HCT116 (cell line): ENCODE measurements around the gene OTOG. TPM values are rescaled to one million over a fixed set of nuclear protein-coding genes. Genes with fewer than 3 reads are reported as not detected.

Experiments
- ATAC-seq: fragments of 200-7000 bp; cut with Tn5 transposase; 2 replicates; pipeline ENCODE4 v1.9.1; 2020; ENCODE audit warnings: mild to moderate bottlenecking, moderate library complexity
- BruUV-seq: library from RNA; stranded (reverse); fragments of 400-500 nt; replicated peaks from 2 replicates; lab custom pipeline; 2021; lab: Mats Ljungman, UMichigan
- CTCF ChIA-PET: fragments of 300-600 bp; sonication (Branson Sonifier 250); formaldehyde crosslinking; loops from one replicate; lab custom pipeline; 2021; ENCODE audit warnings: antibody characterized with exemption; lab: Charles Lee
- POLR2A ChIA-PET: fragments of 300-600, 350-600 bp; sonication (Branson Sonifier 250); formaldehyde crosslinking; loops from one replicate; lab custom pipeline; 2021; ENCODE audit warnings: antibody characterized with exemption; lab: Charles Lee
- RAD21 ChIA-PET, 2 experiments: fragments of 300-600 bp; sonication (Branson Sonifier 250); formaldehyde crosslinking; loops; one replicate each; lab custom pipeline; 2023; ENCODE audit warnings: low total read pairs in 2 of 2; ENCODE audit not compliant: uncharacterized antibody in 2 of 2, unreplicated experiment in 2 of 2, low non-redundant PET in 1 of 2; lab: Charles Lee
- DNase-seq: peaks from one replicate; pipeline ENCODE4 v3.0.0-alpha.2; 2010; ENCODE audit warnings: low read depth, low spot score
- H2AFZ ChIP-seq: fragments of 200-600 bp; shearing (Covaris generic), sonication (generic); 2 replicates; pipeline ENCODE4 v1.6.1; 2017; ENCODE audit warnings: low read depth, mixed run types, mixed read lengths, antibody characterized with exemption, low read length; ENCODE audit not compliant: poor library complexity, severe bottlenecking
- H3K27ac ChIP-seq: 2 replicates; pipeline ENCODE4 v1.5.1; 2012; ENCODE audit warnings: low read depth, low read length
- H3K27me3 ChIP-seq: fragments of 200-600 bp; sonication (generic); 2 replicates; pipeline ENCODE4 v1.6.1; 2016; ENCODE audit warnings: mixed run types, low read length, mixed read lengths; ENCODE audit not compliant: insufficient read depth
- H3K36me3 ChIP-seq, 2 experiments: fragments of 200-500 bp in 1 of 2; fragments of 200-600 bp in 1 of 2; sonication (Bioruptor generic) in 1 of 2; sonication (generic) in 1 of 2; 2 replicates each; pipeline versions ENCODE4 v1.5.1 to v1.6.1; 2014 to 2016; ENCODE audit warnings: low read length in 2 of 2, inconsistent platforms in 1 of 2, mixed read lengths in 1 of 2, mixed run types in 1 of 2; ENCODE audit not compliant: insufficient read depth in 2 of 2, control insufficient read depth in 1 of 2
- H3K4me1 ChIP-seq, 2 experiments: fragments of 200-600 bp in 1 of 2; sonication (generic) in 1 of 2; 2 replicates each; pipeline versions ENCODE4 v1.5.1 to v1.6.1; 2012 to 2017; ENCODE audit warnings: low read length in 2 of 2, inconsistent platforms in 1 of 2, mild to moderate bottlenecking in 1 of 2, mixed read lengths in 1 of 2, mixed run types in 1 of 2, moderate library complexity in 1 of 2; ENCODE audit not compliant: insufficient read depth in 2 of 2, control insufficient read depth in 1 of 2
- H3K4me2 ChIP-seq: fragments of 200-600 bp; sonication (generic); 2 replicates; pipeline ENCODE4 v1.6.1; 2017; ENCODE audit warnings: mixed run types, low read length, mixed read lengths
- H3K4me3 ChIP-seq, 2 experiments: fragments of 200-600 bp in 1 of 2; sonication (generic) in 1 of 2; replicated peaks in 1 of 2; 2 replicates each; pipeline ENCODE4 v1.5.1; 2011 to 2016; ENCODE audit warnings: low read length in 2 of 2, control low read depth in 1 of 2, low read depth in 1 of 2, mild to moderate bottlenecking in 1 of 2, mixed read lengths in 1 of 2, mixed run types in 1 of 2
- H3K79me2 ChIP-seq: fragments of 200-600 bp; sonication (generic); 2 replicates; pipeline ENCODE4 v1.6.1; 2017; ENCODE audit warnings: mild to moderate bottlenecking, mixed run types, low read length, moderate library complexity, mixed read lengths; ENCODE audit not compliant: insufficient read depth
- H3K9ac ChIP-seq: fragments of 200-600 bp; sonication (generic); 2 replicates; pipeline ENCODE4 v1.6.1; 2016; ENCODE audit warnings: low read length, mixed read lengths
- H3K9me2 ChIP-seq: fragments of 200-600 bp; sonication (generic), shearing (Covaris generic); 2 replicates; pipeline ENCODE4 v1.6.1; 2017; ENCODE audit warnings: mixed run types, mild to moderate bottlenecking, moderate library complexity; ENCODE audit not compliant: insufficient read depth
- H3K9me3 ChIP-seq, 2 experiments: fragments of 200-500 bp in 1 of 2; fragments of 200-600 bp in 1 of 2; sonication (Bioruptor generic) in 1 of 2; sonication (generic) in 1 of 2; 2 replicates each; pipeline ENCODE4 v1.6.1; 2014 to 2017; ENCODE audit warnings: low read length in 2 of 2, mixed read lengths in 2 of 2, inconsistent platforms in 1 of 2, low read depth in 1 of 2, mild to moderate bottlenecking in 1 of 2, mixed run types in 1 of 2, moderate library complexity in 1 of 2; ENCODE audit not compliant: control insufficient read depth in 1 of 2, insufficient read depth in 1 of 2
- H4K20me1 ChIP-seq: fragments of 200-600 bp; sonication (generic), shearing (Covaris generic); 2 replicates; pipeline ENCODE4 v1.6.1; 2017; ENCODE audit warnings: mixed run types, mild to moderate bottlenecking, moderate library complexity; ENCODE audit not compliant: insufficient read depth
- ATF3 ChIP-seq: IDR thresholded peaks from 2 replicates; pipeline ENCODE4 v1.6.1; 2012
- CBX3 ChIP-seq: IDR thresholded peaks from 2 replicates; pipeline ENCODE4 v1.6.1; 2012; ENCODE audit warnings: low read depth
- CEBPB ChIP-seq: IDR thresholded peaks from 2 replicates; pipeline ENCODE4 v1.6.1; 2012; ENCODE audit warnings: low read depth
- CTCF ChIP-seq, 3 experiments: fragments of 200-600 bp in 1 of 3; sonication (generic) in 1 of 3; IDR thresholded peaks in 2 of 3; conservative IDR thresholded peaks in 1 of 3; 2 replicates each; pipeline ENCODE4 v1.5.1; 2012 to 2017; ENCODE audit warnings: low read depth in 2 of 3, low read length in 2 of 3, antibody characterized with exemption in 1 of 3, borderline replicate concordance in 1 of 3, control low read depth in 1 of 3, mild to moderate bottlenecking in 1 of 3, mixed read lengths in 1 of 3, mixed run types in 1 of 3, moderate library complexity in 1 of 3; ENCODE audit not compliant: insufficient read depth in 1 of 3
- EGR1 ChIP-seq: IDR thresholded peaks from 2 replicates; pipeline ENCODE4 v1.6.1; 2012; ENCODE audit warnings: low read depth
- ELF1 ChIP-seq: IDR thresholded peaks from 2 replicates; pipeline ENCODE4 v1.6.1; 2012; ENCODE audit warnings: low read depth, borderline replicate concordance
- EZH2phosphoT487 ChIP-seq: fragments of 200-600 bp; IDR thresholded peaks from 2 replicates; pipeline ENCODE4 v1.6.1; 2018; ENCODE audit warnings: antibody characterized with exemption, borderline replicate concordance
- FOSL1 ChIP-seq: IDR thresholded peaks from 2 replicates; pipeline ENCODE4 v1.6.1; 2012; ENCODE audit warnings: low read depth
- MAX ChIP-seq: IDR thresholded peaks from 2 replicates; pipeline ENCODE4 v1.6.1; 2012
- RAD21 ChIP-seq: IDR thresholded peaks from 2 replicates; pipeline ENCODE4 v1.6.1; 2012; ENCODE audit warnings: low read depth, mild to moderate bottlenecking
- SIN3A ChIP-seq: IDR thresholded peaks from 2 replicates; pipeline ENCODE4 v1.6.1; 2012; ENCODE audit warnings: low read depth
- SP1 ChIP-seq: IDR thresholded peaks from 2 replicates; pipeline ENCODE4 v1.6.1; 2012; ENCODE audit warnings: low read depth
- TCF7L2 ChIP-seq: IDR thresholded peaks from 2 replicates; pipeline ENCODE4 v1.7.0; 2011; ENCODE audit warnings: borderline replicate concordance, inconsistent platforms; ENCODE audit not compliant: insufficient read depth, insufficient read length; ENCODE audit errors: extremely low read depth
- YY1 ChIP-seq: IDR thresholded peaks from 2 replicates; pipeline ENCODE4 v1.6.1; 2011; ENCODE audit warnings: low read length, low read depth, moderate library complexity, mild to moderate bottlenecking; ENCODE audit not compliant: insufficient replicate concordance; ENCODE audit errors: extremely low read depth
- ZBTB33 ChIP-seq: IDR thresholded peaks from 2 replicates; pipeline ENCODE4 v1.6.1; 2011; ENCODE audit warnings: mild to moderate bottlenecking, low read length, moderate library complexity; ENCODE audit not compliant: insufficient replicate concordance; ENCODE audit errors: extremely low read depth
- ZFX ChIP-seq: fragments of 450-650 bp; IDR thresholded peaks from 2 replicates; pipeline ENCODE4 v1.6.1; 2017
- ZNF274 ChIP-seq: fragments of 200-500 bp; sonication (Bioruptor generic); IDR thresholded peaks from 2 replicates; pipeline ENCODE4 v1.6.1; 2014; ENCODE audit warnings: mild to moderate bottlenecking, low read depth, low read length, inconsistent platforms
- intact Hi-C: fragments of 100-400 bp; cut with micrococcal nuclease; formaldehyde crosslinking; loops from 2 replicates; pipeline ENCODE4 v1.10.0; 2022
- total RNA-seq: library from RNA; stranded (reverse); gene quantifications from one replicate; pipeline ENCODE4 v1.2.1, GENCODE V29; 2021; ENCODE audit not compliant: unreplicated experiment
- TF ChIP-seq, protein P1 (sequence below): IDR thresholded peaks from 2 replicates; pipeline ENCODE4 v1.6.1; 2012; ENCODE audit warnings: low read depth

Gene OTOG
- total RNA-seq, 1 experiment from 2014 or later: 0.07 TPM

GRCh38 chr11:17607083-17607429 is 60.0 kb downstream of the OTOG start:
- ChIA-PET RAD21 (no interaction called here), POLR2A (no interaction called here), CTCF (no interaction called here)
- Histone ChIP-seq H3K79me2 (no peaks in the 10 kb centered on the region), H3K9ac (no peak overlapping the region), H3K36me3 (no peaks in the 10 kb centered on the region), H3K4me2 (no peak overlapping the region), H3K9me2 (no peaks in the 10 kb centered on the region), H2AFZ (no peak overlapping the region), H4K20me1 (no peaks in the 10 kb centered on the region), H3K27ac (no peak overlapping the region), H3K4me1 (no peaks in the 10 kb centered on the region), H3K9me3 (no peaks in the 10 kb centered on the region), H3K27me3 (no peaks in the 10 kb centered on the region), H3K4me3 (no peak overlapping the region)
- BruUV-seq: no TSS peak
- intact Hi-C loops: no loop called here
- ATAC-seq (no peak), DNase-seq (no peak)
- TF ChIP-seq ATF3: no peak
- no peak for TF ChIP-seq TCF7L2
- TF ChIP-seq, protein P1, sequence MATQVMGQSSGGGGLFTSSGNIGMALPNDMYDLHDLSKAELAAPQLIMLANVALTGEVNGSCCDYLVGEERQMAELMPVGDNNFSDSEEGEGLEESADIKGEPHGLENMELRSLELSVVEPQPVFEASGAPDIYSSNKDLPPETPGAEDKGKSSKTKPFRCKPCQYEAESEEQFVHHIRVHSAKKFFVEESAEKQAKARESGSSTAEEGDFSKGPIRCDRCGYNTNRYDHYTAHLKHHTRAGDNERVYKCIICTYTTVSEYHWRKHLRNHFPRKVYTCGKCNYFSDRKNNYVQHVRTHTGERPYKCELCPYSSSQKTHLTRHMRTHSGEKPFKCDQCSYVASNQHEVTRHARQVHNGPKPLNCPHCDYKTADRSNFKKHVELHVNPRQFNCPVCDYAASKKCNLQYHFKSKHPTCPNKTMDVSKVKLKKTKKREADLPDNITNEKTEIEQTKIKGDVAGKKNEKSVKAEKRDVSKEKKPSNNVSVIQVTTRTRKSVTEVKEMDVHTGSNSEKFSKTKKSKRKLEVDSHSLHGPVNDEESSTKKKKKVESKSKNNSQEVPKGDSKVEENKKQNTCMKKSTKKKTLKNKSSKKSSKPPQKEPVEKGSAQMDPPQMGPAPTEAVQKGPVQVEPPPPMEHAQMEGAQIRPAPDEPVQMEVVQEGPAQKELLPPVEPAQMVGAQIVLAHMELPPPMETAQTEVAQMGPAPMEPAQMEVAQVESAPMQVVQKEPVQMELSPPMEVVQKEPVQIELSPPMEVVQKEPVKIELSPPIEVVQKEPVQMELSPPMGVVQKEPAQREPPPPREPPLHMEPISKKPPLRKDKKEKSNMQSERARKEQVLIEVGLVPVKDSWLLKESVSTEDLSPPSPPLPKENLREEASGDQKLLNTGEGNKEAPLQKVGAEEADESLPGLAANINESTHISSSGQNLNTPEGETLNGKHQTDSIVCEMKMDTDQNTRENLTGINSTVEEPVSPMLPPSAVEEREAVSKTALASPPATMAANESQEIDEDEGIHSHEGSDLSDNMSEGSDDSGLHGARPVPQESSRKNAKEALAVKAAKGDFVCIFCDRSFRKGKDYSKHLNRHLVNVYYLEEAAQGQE: no peak
- no peak for TF ChIP-seq ZNF274
- TF ChIP-seq CTCF (IDR thresholded peaks at IDR 0.05 in 2 of 3, conservative IDR thresholded peaks at IDR 0.05 in 1 of 3; ENCODE audit: borderline replicate concordance in 1 of 3, insufficient read depth in 1 of 3, low read depth in 2 of 3, low read length in 2 of 3): no peak
- no peak for TF ChIP-seq ZBTB33
- TF ChIP-seq SIN3A: no peak
- no peak for TF ChIP-seq CBX3
- no peak for TF ChIP-seq ZFX
- TF ChIP-seq RAD21: no peak
- TF ChIP-seq YY1: no peak
- TF ChIP-seq ELF1: no peak
- no peak for TF ChIP-seq SP1
- no peak for TF ChIP-seq MAX
- no peak for TF ChIP-seq FOSL1
- no peak for TF ChIP-seq EGR1
- no peak for TF ChIP-seq EZH2phosphoT487
- no peak for TF ChIP-seq CEBPB
